Measurements from ENCODE around the gene TBPL1. TPM values are rescaled to one million over a fixed set of nuclear protein-coding genes. Genes with fewer than 3 reads are reported as not detected.

TBPL1 gene
- total RNA-seq, 1 donor, result 14.1 TPM

GRCh38 chr6:134026597-134026996 is 73.6 kb downstream of the TBPL1 start:
- Histone ChIP-seq H3K9me3 (ENCODE audit: low read depth, low read length) (no peaks in the 10 kb centered on the region), H3K4me3 (ENCODE audit: insufficient read depth, low read length) (no peak overlapping the region), H3K4me2 (ENCODE audit: insufficient read depth, low read length) (no peak overlapping the region), H3K27me3 (ENCODE audit: insufficient read depth, low read length) (no peaks in the 10 kb centered on the region), H2AFZ (ENCODE audit: low read length) (no peak overlapping the region), H3K36me3 (ENCODE audit: insufficient read depth, low read length) (no peaks in the 10 kb centered on the region), H3K27ac (ENCODE audit: low read depth, low read length) (no peak overlapping the region), H3K79me2 (ENCODE audit: insufficient read depth, low read length) (no peaks in the 10 kb centered on the region), H4K20me1 (ENCODE audit: insufficient read depth, low read length) (no peaks in the 10 kb centered on the region), H3K4me1 (ENCODE audit: insufficient read depth, low read length) (peaks cover 5% of the 10 kb centered on the region)
- TF ChIP-seq, protein P1, sequence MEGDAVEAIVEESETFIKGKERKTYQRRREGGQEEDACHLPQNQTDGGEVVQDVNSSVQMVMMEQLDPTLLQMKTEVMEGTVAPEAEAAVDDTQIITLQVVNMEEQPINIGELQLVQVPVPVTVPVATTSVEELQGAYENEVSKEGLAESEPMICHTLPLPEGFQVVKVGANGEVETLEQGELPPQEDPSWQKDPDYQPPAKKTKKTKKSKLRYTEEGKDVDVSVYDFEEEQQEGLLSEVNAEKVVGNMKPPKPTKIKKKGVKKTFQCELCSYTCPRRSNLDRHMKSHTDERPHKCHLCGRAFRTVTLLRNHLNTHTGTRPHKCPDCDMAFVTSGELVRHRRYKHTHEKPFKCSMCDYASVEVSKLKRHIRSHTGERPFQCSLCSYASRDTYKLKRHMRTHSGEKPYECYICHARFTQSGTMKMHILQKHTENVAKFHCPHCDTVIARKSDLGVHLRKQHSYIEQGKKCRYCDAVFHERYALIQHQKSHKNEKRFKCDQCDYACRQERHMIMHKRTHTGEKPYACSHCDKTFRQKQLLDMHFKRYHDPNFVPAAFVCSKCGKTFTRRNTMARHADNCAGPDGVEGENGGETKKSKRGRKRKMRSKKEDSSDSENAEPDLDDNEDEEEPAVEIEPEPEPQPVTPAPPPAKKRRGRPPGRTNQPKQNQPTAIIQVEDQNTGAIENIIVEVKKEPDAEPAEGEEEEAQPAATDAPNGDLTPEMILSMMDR (IDR thresholded peaks at IDR 0.05; ENCODE audit: extremely low read depth, low read depth, low read length), result no peak
- DNase-seq (ENCODE audit: insufficient read length, low spot score, missing footprints), result no peak

DNA sequence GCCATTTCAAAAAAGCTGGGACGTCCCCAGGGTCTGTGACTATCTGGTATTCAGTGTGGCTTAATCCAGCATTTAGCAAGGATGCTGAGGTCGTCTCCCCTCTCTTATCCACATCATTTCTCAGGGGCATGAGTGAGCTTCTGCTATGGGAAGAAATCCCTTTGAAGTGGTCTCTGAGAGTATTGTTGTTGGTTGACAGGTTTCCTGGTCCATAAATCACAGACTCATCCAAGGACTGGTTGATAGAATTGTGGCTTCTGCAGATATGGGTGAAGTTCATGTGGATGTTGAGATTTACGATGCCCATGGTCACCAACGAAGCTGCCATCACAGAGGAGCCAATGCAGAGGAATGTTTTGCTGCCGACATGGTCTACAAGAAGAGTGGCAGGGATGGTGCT is 75.4 kb downstream of the TBPL1 start:
- TF ChIP-seq, protein P1 (IDR thresholded peaks at IDR 0.05; ENCODE audit: extremely low read depth, low read depth, low read length), result no peak
- Histone ChIP-seq H3K79me2 (ENCODE audit: insufficient read depth, low read length) (no peaks in the 10 kb centered on the region), H3K27me3 (ENCODE audit: insufficient read depth, low read length) (no peaks in the 10 kb centered on the region), H3K4me3 (ENCODE audit: insufficient read depth, low read length) (no peak overlapping the region), H3K9me3 (ENCODE audit: low read depth, low read length) (no peaks in the 10 kb centered on the region), H3K4me2 (ENCODE audit: insufficient read depth, low read length) (no peak overlapping the region), H3K27ac (ENCODE audit: low read depth, low read length) (no peak overlapping the region), H3K36me3 (ENCODE audit: insufficient read depth, low read length) (no peaks in the 10 kb centered on the region), H3K4me1 (ENCODE audit: insufficient read depth, low read length) (peaks cover 11% of the 10 kb centered on the region), H2AFZ (ENCODE audit: low read length) (no peak overlapping the region), H4K20me1 (ENCODE audit: insufficient read depth, low read length) (no peaks in the 10 kb centered on the region)
- DNase-seq (ENCODE audit: insufficient read length, low spot score, missing footprints), result no peak

DNA sequence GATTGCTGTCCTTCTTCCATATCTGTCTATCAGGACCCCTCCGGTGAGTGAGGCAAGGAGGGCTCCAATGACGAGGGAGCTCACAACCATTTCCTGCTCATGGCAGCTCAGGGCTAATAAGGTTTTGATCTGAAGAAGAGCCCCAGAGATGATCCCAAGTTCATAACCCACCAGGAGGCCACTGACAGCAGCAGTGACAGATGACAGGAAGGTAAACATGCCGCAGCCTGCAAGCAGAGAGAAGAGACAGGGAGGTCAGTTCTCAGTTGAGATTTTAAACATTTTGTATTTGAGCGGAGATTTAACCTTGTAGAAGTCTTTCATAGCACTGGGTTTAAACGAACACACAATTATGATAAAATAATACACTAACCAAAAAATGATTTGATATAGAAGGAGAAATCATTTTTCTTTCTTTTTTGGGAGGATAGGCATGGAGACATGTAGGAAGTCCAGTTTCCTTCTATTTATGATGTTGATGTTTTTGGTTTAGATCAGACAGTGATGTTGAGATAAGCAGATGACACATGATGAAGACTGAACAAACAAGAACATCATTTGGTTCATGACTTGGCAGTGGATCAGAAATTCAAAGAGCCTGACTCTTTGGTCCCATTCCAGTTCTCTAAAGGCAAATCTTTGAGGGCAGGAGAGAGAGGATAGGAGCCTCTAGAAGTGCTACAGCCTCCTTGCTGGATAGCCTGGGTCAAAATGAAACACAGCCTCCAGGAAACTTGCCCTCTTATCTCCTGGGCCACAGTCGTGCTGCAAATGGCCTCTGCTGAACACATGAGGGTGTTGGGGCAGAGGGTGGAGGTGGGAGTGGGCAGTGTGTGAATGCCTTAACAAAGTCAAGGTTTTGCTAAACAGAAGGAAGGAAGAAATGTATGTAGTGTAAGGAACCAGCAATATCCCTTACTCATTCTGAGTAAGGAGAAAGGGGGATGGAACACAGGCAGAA is 76.8 kb downstream of the TBPL1 start:
- Histone ChIP-seq H2AFZ (ENCODE audit: low read length) (no peak overlapping the region), H3K27me3 (ENCODE audit: insufficient read depth, low read length) (no peaks in the 10 kb centered on the region), H3K4me1 (ENCODE audit: insufficient read depth, low read length) (peaks cover 11% of the 10 kb centered on the region), H3K36me3 (ENCODE audit: insufficient read depth, low read length) (no peaks in the 10 kb centered on the region), H3K27ac (ENCODE audit: low read depth, low read length) (no peak overlapping the region), H4K20me1 (ENCODE audit: insufficient read depth, low read length) (no peaks in the 10 kb centered on the region), H3K9me3 (ENCODE audit: low read depth, low read length) (no peaks in the 10 kb centered on the region), H3K4me3 (ENCODE audit: insufficient read depth, low read length) (no peak overlapping the region), H3K4me2 (ENCODE audit: insufficient read depth, low read length) (no peak overlapping the region), H3K79me2 (ENCODE audit: insufficient read depth, low read length) (no peaks in the 10 kb centered on the region)
- DNase-seq (ENCODE audit: insufficient read length, low spot score, missing footprints), result no peak
- TF ChIP-seq, protein P1 (IDR thresholded peaks at IDR 0.05; ENCODE audit: extremely low read depth, low read depth, low read length), result no peak

GRCh38 chr6:134031696-134032255 is 78.8 kb downstream of the TBPL1 start:
- Histone ChIP-seq H2AFZ (ENCODE audit: low read length) (no peak overlapping the region), H4K20me1 (ENCODE audit: insufficient read depth, low read length) (no peaks in the 10 kb centered on the region), H3K9me3 (ENCODE audit: low read depth, low read length) (no peaks in the 10 kb centered on the region), H3K27ac (ENCODE audit: low read depth, low read length) (no peak overlapping the region), H3K27me3 (ENCODE audit: insufficient read depth, low read length) (no peaks in the 10 kb centered on the region), H3K79me2 (ENCODE audit: insufficient read depth, low read length) (no peaks in the 10 kb centered on the region), H3K4me1 (ENCODE audit: insufficient read depth, low read length) (peaks cover 25% of the 10 kb centered on the region), H3K36me3 (ENCODE audit: insufficient read depth, low read length) (no peaks in the 10 kb centered on the region), H3K4me3 (ENCODE audit: insufficient read depth, low read length) (no peak overlapping the region), H3K4me2 (ENCODE audit: insufficient read depth, low read length) (no peak overlapping the region)
- TF ChIP-seq, protein P1 (IDR thresholded peaks at IDR 0.05; ENCODE audit: extremely low read depth, low read depth, low read length), result no peak
- no peak for DNase-seq (ENCODE audit: insufficient read length, low spot score, missing footprints)

Data from osteoblast (primary cell).